GM12878 (cell line): ENCODE results near the gene GANC. TPM values are rescaled to one million over a fixed set of nuclear protein-coding genes. Genes with fewer than 3 reads are reported as not detected.

Source experiments
- ATAC-seq: fragments of 200-7000 bp; cut with Tn5 transposase; 3 replicates; pipeline ENCODE4 v1.9.1; 2020; ENCODE audit warnings: mild to moderate bottlenecking, moderate library complexity
- BruUV-seq: library from RNA; stranded (reverse); fragments of 400-500 nt; replicated peaks from 2 replicates; lab custom pipeline; 2021; lab: Mats Ljungman, UMichigan
- CTCF ChIA-PET: fragments of 300-600 bp; sonication (Branson Sonifier 250); formaldehyde crosslinking; extraction: SDS; loops from one replicate; lab custom pipeline; 2021; ENCODE audit warnings: inconsistent platforms; lab: Yijun Ruan, JAX
- POLR2A ChIA-PET: fragments of 350-600 bp; formaldehyde crosslinking; extraction: SDS; loops from one replicate; lab custom pipeline; 2021; ENCODE audit warnings: inconsistent platforms; lab: Charles Lee
- RAD21 ChIA-PET: fragments of 300-600 bp; sonication (Branson Sonifier 250); formaldehyde crosslinking; loops from one replicate; lab custom pipeline; 2023; ENCODE audit warnings: antibody characterized with exemption; ENCODE audit not compliant: unreplicated experiment; lab: Charles Lee
- SMC1A ChIA-PET: fragments of 300-600 bp; sonication (Branson Sonifier 250); formaldehyde crosslinking; loops from one replicate; lab custom pipeline; 2023; ENCODE audit not compliant: unreplicated experiment, uncharacterized antibody; lab: Charles Lee
- DNase-seq: peaks from one replicate; pipeline ENCODE4 v3.0.0-alpha.2; 2011; ENCODE audit warnings: low read depth, low spot score
- FAIRE-seq: peaks from 3 replicates; lab custom pipeline; 2011; peaks lifted over from hg19 to GRCh38; lab: Jason Lieb, UNC
- H2AFZ ChIP-seq: 2 replicates; pipeline ENCODE4 v1.6.0; 2011; ENCODE audit warnings: low read depth, low read length, control low read depth; ENCODE audit not compliant: control insufficient read depth
- H3K27ac ChIP-seq: 2 replicates; pipeline ENCODE4 v1.5.1; 2011; ENCODE audit warnings: control low read depth; ENCODE audit not compliant: control insufficient read depth, insufficient read depth
- H3K27me3 ChIP-seq, 2 experiments: replicated peaks in 1 of 2; 2 replicates each; pipeline versions ENCODE4 v1.6.0 to v1.6.1; 2011; ENCODE audit warnings: low read length in 1 of 2; ENCODE audit not compliant: control insufficient read depth in 2 of 2, insufficient read depth in 2 of 2
- H3K36me3 ChIP-seq, 2 experiments: 2 replicates each; pipeline ENCODE4 v1.5.1; 2011; ENCODE audit warnings: low read length in 1 of 2; ENCODE audit not compliant: control insufficient read depth in 2 of 2, insufficient read depth in 2 of 2
- H3K4me1 ChIP-seq: 2 replicates; pipeline ENCODE4 v1.6.1; 2011; ENCODE audit warnings: mild to moderate bottlenecking, low read length, moderate library complexity, mixed read lengths; ENCODE audit not compliant: control insufficient read depth, insufficient read depth
- H3K4me2 ChIP-seq: 2 replicates; pipeline ENCODE4 v1.6.0; 2011; ENCODE audit warnings: control low read depth; ENCODE audit not compliant: control insufficient read depth, insufficient read depth
- H3K4me3 ChIP-seq: fragments of 200-600 bp; sonication (generic); 2 replicates; pipeline ENCODE4 v1.5.1; 2016
- H3K79me2 ChIP-seq: 2 replicates; pipeline ENCODE4 v1.6.0; 2011; ENCODE audit warnings: low read length; ENCODE audit not compliant: control insufficient read depth, insufficient read depth
- H3K9ac ChIP-seq: 2 replicates; pipeline ENCODE4 v1.8.0; 2011; ENCODE audit warnings: low read length, control low read depth, mixed read lengths; ENCODE audit not compliant: control insufficient read depth, insufficient read depth
- H3K9me3 ChIP-seq: replicated peaks from 3 replicates; pipeline ENCODE4 v1.5.1; 2011; ENCODE audit warnings: mild to moderate bottlenecking, low read length; ENCODE audit not compliant: control insufficient read depth, insufficient read depth
- H4K20me1 ChIP-seq: 2 replicates; pipeline ENCODE4 v1.6.0; 2011; ENCODE audit not compliant: control insufficient read depth, insufficient read depth
- ETV6 ChIP-seq, 2 experiments: fragments of 450-650 bp in 1 of 2; IDR thresholded peaks in 1 of 2; conservative IDR thresholded peaks in 1 of 2; 2 replicates each; pipeline ENCODE4 v1.6.1; 2014; ENCODE audit warnings: antibody characterized with exemption in 1 of 2, borderline replicate concordance in 1 of 2, low read depth in 1 of 2, mild to moderate bottlenecking in 1 of 2, moderate library complexity in 1 of 2
- FOXK2 ChIP-seq: fragments of 450-650 bp; IDR thresholded peaks from 2 replicates; pipeline ENCODE4 v1.6.1; 2017; ENCODE audit warnings: mild to moderate bottlenecking, moderate library complexity
- IKZF1 ChIP-seq: fragments of 450-650 bp; conservative IDR thresholded peaks from 2 replicates; pipeline ENCODE4 v1.6.1; 2017; ENCODE audit warnings: antibody characterized with exemption, mild to moderate bottlenecking
- KDM1A ChIP-seq: fragments of 200-600 bp; sonication (generic); IDR thresholded peaks from 2 replicates; pipeline ENCODE4 v1.6.1; 2016; ENCODE audit warnings: borderline replicate concordance
- MYC ChIP-seq: IDR thresholded peaks from 2 replicates; pipeline ENCODE4 v1.6.1; 2011; ENCODE audit warnings: mild to moderate bottlenecking, low read length, moderate library complexity, inconsistent platforms; ENCODE audit not compliant: insufficient read depth, insufficient replicate concordance, insufficient read length, severe bottlenecking
- PAX5 ChIP-seq: IDR thresholded peaks from 2 replicates; pipeline ENCODE4 v1.6.1; 2011; ENCODE audit warnings: low read depth, low read length, borderline replicate concordance
- POU2F2 ChIP-seq: IDR thresholded peaks from 3 replicates; pipeline ENCODE4 v1.6.1; 2011; ENCODE audit warnings: low read depth, mild to moderate bottlenecking, low read length, borderline replicate concordance
- RAD21 ChIP-seq: IDR thresholded peaks from 2 replicates; pipeline ENCODE4 v1.6.1; 2011; ENCODE audit warnings: mild to moderate bottlenecking, low read depth, low read length, moderate library complexity; ENCODE audit not compliant: insufficient read depth
- TAF1 ChIP-seq: IDR thresholded peaks from 2 replicates; pipeline ENCODE4 v1.6.1; 2011; ENCODE audit warnings: mild to moderate bottlenecking, low read depth, low read length, borderline replicate concordance
- TCF7 ChIP-seq: IDR thresholded peaks from 2 replicates; pipeline ENCODE4 v1.6.1; 2014; ENCODE audit warnings: antibody characterized with exemption, borderline replicate concordance
- YBX1 ChIP-seq: fragments of 450-650 bp; IDR thresholded peaks from 2 replicates; pipeline ENCODE4 v1.6.1; 2016; ENCODE audit warnings: antibody characterized with exemption
- WGBS: methylation state at CpG from one replicate; pipeline ENCODE4 v1.1.6; 2016; ENCODE audit warnings: low lambda C conversion rate; ENCODE audit not compliant: insufficient replicate concordance, insufficient coverage; ENCODE audit errors: missing lambda C conversion rate; 5-methylcytosine and 5-hydroxymethylcytosine counted together
- in situ Hi-C: fragments of 300-500 bp; cut with MboI; formaldehyde crosslinking; loops from 9 replicates; pipeline ENCODE4 v1.14.3; 2018; ENCODE audit warnings: mixed read lengths
- intact Hi-C: fragments of 100-400 bp; cut with micrococcal nuclease; formaldehyde crosslinking; loops from one replicate; pipeline ENCODE4 v1.14.2; 2022; ENCODE audit not compliant: unreplicated experiment
- polyA plus RNA-seq, 11 experiments: library from polyadenylated mRNA; depleted of rRNA in 4 of 11; unstranded in 6 of 11; stranded (reverse) in 5 of 11; fragments of >200 nt; fragmentation: Nextera tagmentation in 4 of 11; fragmentation: Illumina TruSeq in 1 of 11; extraction: Ambion mirVana in 4 of 11; extraction: Trizol in 1 of 11; gene quantifications; 1 replicate in 1 of 11; 2 replicates in 10 of 11; pipeline versions ENCODE4 v1.2.1 to v1.2.3, GENCODE V29; 2011 to 2016; ENCODE audit warnings: inconsistent platforms in 2 of 11, missing spikeins in 2 of 11, low read depth in 1 of 11
- total RNA-seq, 4 experiments: library from RNA; depleted of rRNA in 3 of 4; stranded (reverse); fragments of >200 nt in 3 of 4; fragmentation: Illumina TruSeq in 1 of 4; extraction: Trizol in 1 of 4; gene quantifications; 2 replicates each; pipeline versions ENCODE4 v1.2.1 to v1.2.3, GENCODE V29; 2013 to 2021
- TF ChIP-seq, protein P1 (sequence below): fragments of 450-650 bp; IDR thresholded peaks from 2 replicates; pipeline ENCODE4 v1.6.1; 2017; ENCODE audit warnings: mild to moderate bottlenecking, moderate library complexity
- TF ChIP-seq, protein P2 (sequence below): fragments of 450-650 bp; formaldehyde crosslinking; IDR thresholded peaks from 2 replicates; pipeline ENCODE4 v1.4.0; 2020; ENCODE audit warnings: mild to moderate bottlenecking, moderate library complexity

Gene GANC
- total and polyA plus RNA-seq, 10 of the 15 experiments (the other 5 are each of a cell fraction or from before 2014, with no cell fraction given): 11.3 to 35.3 (median 23.0) TPM

DNA sequence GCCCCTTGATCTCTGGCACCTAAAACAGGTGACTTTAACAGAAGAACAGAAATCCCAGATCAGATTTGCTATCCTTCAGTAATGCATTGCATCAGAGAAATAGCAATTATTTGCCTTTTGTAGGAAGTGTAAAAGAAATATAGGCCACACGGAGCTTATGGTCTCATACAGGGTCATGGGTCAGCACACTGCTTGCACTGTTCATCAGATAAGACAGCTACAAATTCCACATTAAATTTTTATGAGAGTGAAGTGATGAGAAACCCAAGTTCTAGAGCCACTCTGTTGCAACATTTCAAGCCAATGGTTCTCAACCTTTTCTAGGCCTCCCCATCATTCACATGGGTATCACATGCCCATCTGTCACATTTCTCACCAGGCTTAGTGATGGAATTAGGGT, 33.7 kb downstream of the GANC start:
- SMC1A ChIA-PET: no interaction called here
- CTCF ChIA-PET: interaction anchor here (2.1 kb wide), 1 partner anchor 79 kb away, joined by 4 read pairs; no protein-coding TSS in a partner anchor
- no peaks in the 10 kb centered on the region for H3K79me2 ChIP-seq
- RAD21 ChIA-PET: no interaction called here
- DNase-seq (no peak), FAIRE-seq (no peak), ATAC-seq (no peak)
- no TSS peak for BruUV-seq
- no peaks in the 10 kb centered on the region for H3K9me3 ChIP-seq
- H3K27ac ChIP-seq: no peak overlapping the region
- POLR2A ChIA-PET: interaction anchor here (0.5 to 0.6 kb wide), 2 partner anchors 338 to 710 kb away, joined by 3 to 5 read pairs; no protein-coding TSS in a partner anchor
- H3K4me1 ChIP-seq: no peaks in the 10 kb centered on the region
- no peak overlapping the region for H3K4me2 ChIP-seq
- H4K20me1 ChIP-seq: no peaks in the 10 kb centered on the region
- WGBS: 39% methylated on average over 1 of the region's 1 CpG
- no peak overlapping the region for H3K9ac ChIP-seq
- in situ Hi-C loops: no loop called here
- intact Hi-C loops: no loop called here
- H3K4me3 ChIP-seq: no peak overlapping the region
- peaks cover 0 to 9% of the 10 kb centered on the region in 2 experiments; a peak in 1 of 4 replicates for H3K36me3 ChIP-seq
- no peak overlapping the region for H2AFZ ChIP-seq
- H3K27me3 ChIP-seq: no peaks in the 10 kb centered on the region
- TF ChIP-seq, protein P1, sequence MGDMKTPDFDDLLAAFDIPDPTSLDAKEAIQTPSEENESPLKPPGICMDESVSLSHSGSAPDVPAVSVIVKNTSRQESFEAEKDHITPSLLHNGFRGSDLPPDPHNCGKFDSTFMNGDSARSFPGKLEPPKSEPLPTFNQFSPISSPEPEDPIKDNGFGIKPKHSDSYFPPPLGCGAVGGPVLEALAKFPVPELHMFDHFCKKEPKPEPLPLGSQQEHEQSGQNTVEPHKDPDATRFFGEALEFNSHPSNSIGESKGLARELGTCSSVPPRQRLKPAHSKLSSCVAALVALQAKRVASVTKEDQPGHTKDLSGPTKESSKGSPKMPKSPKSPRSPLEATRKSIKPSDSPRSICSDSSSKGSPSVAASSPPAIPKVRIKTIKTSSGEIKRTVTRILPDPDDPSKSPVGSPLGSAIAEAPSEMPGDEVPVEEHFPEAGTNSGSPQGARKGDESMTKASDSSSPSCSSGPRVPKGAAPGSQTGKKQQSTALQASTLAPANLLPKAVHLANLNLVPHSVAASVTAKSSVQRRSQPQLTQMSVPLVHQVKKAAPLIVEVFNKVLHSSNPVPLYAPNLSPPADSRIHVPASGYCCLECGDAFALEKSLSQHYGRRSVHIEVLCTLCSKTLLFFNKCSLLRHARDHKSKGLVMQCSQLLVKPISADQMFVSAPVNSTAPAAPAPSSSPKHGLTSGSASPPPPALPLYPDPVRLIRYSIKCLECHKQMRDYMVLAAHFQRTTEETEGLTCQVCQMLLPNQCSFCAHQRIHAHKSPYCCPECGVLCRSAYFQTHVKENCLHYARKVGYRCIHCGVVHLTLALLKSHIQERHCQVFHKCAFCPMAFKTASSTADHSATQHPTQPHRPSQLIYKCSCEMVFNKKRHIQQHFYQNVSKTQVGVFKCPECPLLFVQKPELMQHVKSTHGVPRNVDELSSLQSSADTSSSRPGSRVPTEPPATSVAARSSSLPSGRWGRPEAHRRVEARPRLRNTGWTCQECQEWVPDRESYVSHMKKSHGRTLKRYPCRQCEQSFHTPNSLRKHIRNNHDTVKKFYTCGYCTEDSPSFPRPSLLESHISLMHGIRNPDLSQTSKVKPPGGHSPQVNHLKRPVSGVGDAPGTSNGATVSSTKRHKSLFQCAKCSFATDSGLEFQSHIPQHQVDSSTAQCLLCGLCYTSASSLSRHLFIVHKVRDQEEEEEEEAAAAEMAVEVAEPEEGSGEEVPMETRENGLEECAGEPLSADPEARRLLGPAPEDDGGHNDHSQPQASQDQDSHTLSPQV: no peak
- TF ChIP-seq MYC (no peak), POU2F2 (no peak), PAX5 (no peak), FOXK2 (no peak), ETV6 (conservative IDR thresholded peaks at IDR 0.05 in 1 of 2, IDR thresholded peaks at IDR 0.05 in 1 of 2; ENCODE audit: borderline replicate concordance in 1 of 2, low read depth in 1 of 2) (no peak), KDM1A (no peak), IKZF1 (no peak), RAD21 (no peak), YBX1 (no peak), TCF7 (no peak), TAF1 (no peak)
- TF ChIP-seq, protein P2, sequence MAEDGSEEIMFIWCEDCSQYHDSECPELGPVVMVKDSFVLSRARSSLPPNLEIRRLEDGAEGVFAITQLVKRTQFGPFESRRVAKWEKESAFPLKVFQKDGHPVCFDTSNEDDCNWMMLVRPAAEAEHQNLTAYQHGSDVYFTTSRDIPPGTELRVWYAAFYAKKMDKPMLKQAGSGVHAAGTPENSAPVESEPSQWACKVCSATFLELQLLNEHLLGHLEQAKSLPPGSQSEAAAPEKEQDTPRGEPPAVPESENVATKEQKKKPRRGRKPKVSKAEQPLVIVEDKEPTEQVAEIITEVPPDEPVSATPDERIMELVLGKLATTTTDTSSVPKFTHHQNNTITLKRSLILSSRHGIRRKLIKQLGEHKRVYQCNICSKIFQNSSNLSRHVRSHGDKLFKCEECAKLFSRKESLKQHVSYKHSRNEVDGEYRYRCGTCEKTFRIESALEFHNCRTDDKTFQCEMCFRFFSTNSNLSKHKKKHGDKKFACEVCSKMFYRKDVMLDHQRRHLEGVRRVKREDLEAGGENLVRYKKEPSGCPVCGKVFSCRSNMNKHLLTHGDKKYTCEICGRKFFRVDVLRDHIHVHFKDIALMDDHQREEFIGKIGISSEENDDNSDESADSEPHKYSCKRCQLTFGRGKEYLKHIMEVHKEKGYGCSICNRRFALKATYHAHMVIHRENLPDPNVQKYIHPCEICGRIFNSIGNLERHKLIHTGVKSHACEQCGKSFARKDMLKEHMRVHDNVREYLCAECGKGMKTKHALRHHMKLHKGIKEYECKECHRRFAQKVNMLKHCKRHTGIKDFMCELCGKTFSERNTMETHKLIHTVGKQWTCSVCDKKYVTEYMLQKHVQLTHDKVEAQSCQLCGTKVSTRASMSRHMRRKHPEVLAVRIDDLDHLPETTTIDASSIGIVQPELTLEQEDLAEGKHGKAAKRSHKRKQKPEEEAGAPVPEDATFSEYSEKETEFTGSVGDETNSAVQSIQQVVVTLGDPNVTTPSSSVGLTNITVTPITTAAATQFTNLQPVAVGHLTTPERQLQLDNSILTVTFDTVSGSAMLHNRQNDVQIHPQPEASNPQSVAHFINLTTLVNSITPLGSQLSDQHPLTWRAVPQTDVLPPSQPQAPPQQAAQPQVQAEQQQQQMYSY (CRISPR knock-in tag): no peak
